Left lung (tissue), 10 donors: ENCODE results near the gene EPHA5. TPM values are rescaled to one million over a fixed set of nuclear protein-coding genes. Genes with fewer than 3 reads are reported as not detected.

Experiments
- ATAC-seq: fragments of 200-7000 bp; cut with Tn5 transposase; one replicate; pipeline ENCODE4 v1.9.1; 2020; ENCODE audit warnings: moderate library complexity
- DNase-seq, 4 donors: peaks; one replicate each; pipeline ENCODE4 v3.0.0-alpha.2; 2013 to 2020
- H3K27ac ChIP-seq, 2 donors: fragments of 200-600 bp; sonication (generic) in 1 of 2; one replicate each; pipeline versions ENCODE4 v1.5.0 to v1.8.0; 2020 to 2021
- H3K27me3 ChIP-seq, 2 donors: fragments of 200-600 bp; sonication (generic) in 1 of 2; one replicate each; pipeline versions ENCODE4 v1.5.0 to v1.8.0; 2020 to 2021
- H3K36me3 ChIP-seq, 2 donors: fragments of 200-600 bp; sonication (generic) in 1 of 2; one replicate each; pipeline versions ENCODE4 v1.5.0 to v1.8.0; 2020 to 2021
- H3K4me1 ChIP-seq, 2 donors: fragments of 200-600 bp; one replicate each; pipeline ENCODE4 v1.8.0; 2021
- H3K4me3 ChIP-seq, 2 donors: fragments of 200-600 bp; sonication (generic) in 1 of 2; one replicate each; pipeline versions ENCODE4 v1.5.0 to v1.8.0; 2020 to 2021; ENCODE audit warnings: mild to moderate bottlenecking in 1 of 2
- H3K9me3 ChIP-seq, 2 donors: fragments of 200-600 bp; sonication (generic) in 1 of 2; one replicate each; pipeline versions ENCODE4 v1.5.0 to v1.8.0; 2020 to 2021
- intact Hi-C, 2 donors: fragments of 100-400 bp; cut with DNase I; formaldehyde crosslinking; loops; one replicate each; pipeline versions ENCODE4 v1.11.2 to v1.14.2; 2022
- polyA plus RNA-seq, 6 donors: library from polyadenylated mRNA; unstranded; fragments of 120-200 nt; gene quantifications; one replicate each; pipeline ENCODE4 v1.2.1, GENCODE V29; 2013; ENCODE audit not compliant: insufficient read length in 6 of 6
- total RNA-seq, 2 donors: library from RNA; stranded (reverse); fragmentation: NEBNext Ultra II Directional; extraction: Animal tissue kit (Norgen Biotek cat#: 25700); gene quantifications; one replicate each; pipeline ENCODE4 v1.2.1, GENCODE V29; 2021
- TF ChIP-seq, protein P1 (sequence below), 2 donors: fragments of 200-600 bp; sonication (generic) in 1 of 2; IDR thresholded peaks; one replicate each; pipeline versions ENCODE4 v1.5.0 to v1.8.0; 2021; ENCODE audit warnings: antibody characterized with exemption in 2 of 2
- donor health status: DM: no; HTN: yes; CAD: no.
- donor health status: DM: no; HTN: no; CAD: no.

Gene EPHA5
- total and polyA plus RNA-seq, 8 donors, result 0.01 to 0.12 (median 0.08) TPM; not detected in 2

DNA sequence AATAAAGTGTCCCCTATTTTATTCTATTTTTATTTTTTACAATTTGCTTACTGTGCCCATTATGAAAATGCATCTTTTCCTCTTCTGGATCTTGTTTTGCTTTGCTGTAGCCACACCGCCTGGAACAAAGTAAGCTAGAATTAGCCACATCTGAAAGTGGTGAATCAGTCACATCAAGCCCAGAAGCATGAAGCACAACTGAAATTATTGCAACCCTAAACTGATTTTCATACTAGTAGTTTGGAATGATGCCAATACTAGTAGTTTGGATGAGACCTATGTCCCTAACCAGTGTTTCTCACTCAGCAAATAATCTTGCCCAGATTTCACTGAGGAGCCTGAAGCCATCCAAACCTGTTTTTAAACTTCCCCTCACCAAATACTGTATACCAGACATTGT is 303.0 kb downstream of the EPHA5 start:
- Histone ChIP-seq H3K27me3 (no peaks in the 10 kb centered on the region), H3K4me3 (no peak overlapping the region), H3K27ac (no peak overlapping the region), H3K36me3 (no peaks in the 10 kb centered on the region), H3K9me3 (no peaks in the 10 kb centered on the region), H3K4me1 (no peaks in the 10 kb centered on the region)
- ATAC-seq (no peak), DNase-seq (no peak)
- intact Hi-C loops, result no loop called here
- TF ChIP-seq, protein P1, sequence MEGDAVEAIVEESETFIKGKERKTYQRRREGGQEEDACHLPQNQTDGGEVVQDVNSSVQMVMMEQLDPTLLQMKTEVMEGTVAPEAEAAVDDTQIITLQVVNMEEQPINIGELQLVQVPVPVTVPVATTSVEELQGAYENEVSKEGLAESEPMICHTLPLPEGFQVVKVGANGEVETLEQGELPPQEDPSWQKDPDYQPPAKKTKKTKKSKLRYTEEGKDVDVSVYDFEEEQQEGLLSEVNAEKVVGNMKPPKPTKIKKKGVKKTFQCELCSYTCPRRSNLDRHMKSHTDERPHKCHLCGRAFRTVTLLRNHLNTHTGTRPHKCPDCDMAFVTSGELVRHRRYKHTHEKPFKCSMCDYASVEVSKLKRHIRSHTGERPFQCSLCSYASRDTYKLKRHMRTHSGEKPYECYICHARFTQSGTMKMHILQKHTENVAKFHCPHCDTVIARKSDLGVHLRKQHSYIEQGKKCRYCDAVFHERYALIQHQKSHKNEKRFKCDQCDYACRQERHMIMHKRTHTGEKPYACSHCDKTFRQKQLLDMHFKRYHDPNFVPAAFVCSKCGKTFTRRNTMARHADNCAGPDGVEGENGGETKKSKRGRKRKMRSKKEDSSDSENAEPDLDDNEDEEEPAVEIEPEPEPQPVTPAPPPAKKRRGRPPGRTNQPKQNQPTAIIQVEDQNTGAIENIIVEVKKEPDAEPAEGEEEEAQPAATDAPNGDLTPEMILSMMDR (IDR thresholded peaks at IDR 0.05), result no peak

GRCh38 chr4:65358914-65359313 is 311.4 kb downstream of the EPHA5 start:
- H3K36me3 ChIP-seq, result no peaks in the 10 kb centered on the region
- no peak for ATAC-seq

DNA sequence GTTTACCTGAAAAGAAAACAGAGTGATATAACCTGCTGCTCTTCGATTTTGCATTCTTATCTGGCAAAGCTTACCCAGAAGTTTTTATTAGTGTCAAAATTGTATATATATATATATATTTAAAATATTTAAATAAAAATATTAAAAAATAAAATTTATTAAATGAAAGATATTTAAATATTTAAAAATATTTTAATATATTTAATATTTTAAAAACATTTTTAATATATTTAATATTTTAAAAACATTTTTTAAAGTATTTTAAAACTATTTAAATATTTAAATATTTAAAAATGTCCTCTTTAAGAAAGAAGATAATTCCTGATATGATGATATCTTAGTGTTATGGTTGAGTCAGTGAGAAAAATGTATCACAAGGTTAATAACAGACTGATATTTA is 317.2 kb downstream of the EPHA5 start:
- Histone ChIP-seq H3K36me3 (no peaks in the 10 kb centered on the region), H3K27ac (no peak overlapping the region), H3K4me3 (no peak overlapping the region), H3K9me3 (no peaks in the 10 kb centered on the region), H3K4me1 (no peaks in the 10 kb centered on the region), H3K27me3 (no peaks in the 10 kb centered on the region)
- ATAC-seq (no peak), DNase-seq (no peak)
- intact Hi-C loops, result no loop called here
- TF ChIP-seq, protein P1 (IDR thresholded peaks at IDR 0.05), result no peak

More at GRCh38 chr4:65358914-65359313, 311.4 kb downstream of the EPHA5 start:
- Histone ChIP-seq H3K27me3 (no peaks in the 10 kb centered on the region), H3K4me3 (no peak overlapping the region), H3K4me1 (no peaks in the 10 kb centered on the region), H3K27ac (no peak overlapping the region), H3K9me3 (no peaks in the 10 kb centered on the region)
- TF ChIP-seq, protein P1 (IDR thresholded peaks at IDR 0.05), result no peak
- intact Hi-C loops, result no loop called here
- no peak for DNase-seq

- H3K36me3 ChIP-seq, result no peaks in the 10 kb centered on the region
- DNase-seq (peak in 2 of 4 donors; percentile 2 to 26), ATAC-seq (no peak)
- H3K4me3 ChIP-seq, result no peak overlapping the region
- no peaks in the 10 kb centered on the region for H3K4me1 ChIP-seq
- H3K9me3 ChIP-seq, result no peaks in the 10 kb centered on the region
- H3K27me3 ChIP-seq, result no peaks in the 10 kb centered on the region
- TF ChIP-seq, protein P1 (IDR thresholded peaks at IDR 0.05), result no peak
- intact Hi-C loops, result no loop called here
- no peak overlapping the region for H3K27ac ChIP-seq
Observed at GRCh38 chr4:65344278-65344825, 325.9 kb downstream of the EPHA5 start.

DNA sequence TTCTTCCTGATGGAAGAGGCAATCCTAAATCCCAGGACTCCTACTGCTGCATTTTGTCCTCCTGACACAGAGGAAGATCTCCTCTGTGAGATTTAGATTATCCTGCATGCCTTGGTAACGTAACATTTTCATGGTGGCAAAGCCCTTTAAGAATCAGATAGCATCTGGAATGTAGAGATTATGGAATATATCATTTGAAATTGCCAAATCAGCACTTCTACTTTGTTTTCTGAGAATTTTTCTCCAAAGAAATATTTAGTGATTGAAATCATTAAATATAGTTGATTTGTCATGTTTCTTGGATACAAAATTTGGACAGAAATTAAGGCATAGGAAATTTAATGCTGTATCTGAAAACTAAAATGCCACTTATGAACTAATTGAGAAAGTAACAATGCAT is 326.9 kb downstream of the EPHA5 start:
- intact Hi-C loops, result no loop called here
- Histone ChIP-seq H3K4me1 (no peaks in the 10 kb centered on the region), H3K27ac (no peak overlapping the region), H3K27me3 (no peaks in the 10 kb centered on the region), H3K36me3 (no peaks in the 10 kb centered on the region), H3K9me3 (no peaks in the 10 kb centered on the region), H3K4me3 (no peak overlapping the region)
- TF ChIP-seq, protein P1 (IDR thresholded peaks at IDR 0.05), result no peak
- DNase-seq, result no peak
- ATAC-seq, result no peak
